WTC11 (cell line): ENCODE measurements around the gene SGPL1. TPM values are rescaled to one million over a fixed set of nuclear protein-coding genes. Genes with fewer than 3 reads are reported as not detected.

Experiments
- ATAC-seq: fragments of 200-7000 bp; cut with Tn5 transposase; 2 replicates; pipeline ENCODE4 v1.10.0; 2021; ENCODE audit warnings: mild to moderate bottlenecking, moderate library complexity
- CTCF ChIA-PET: fragments of 300-600 bp; sonication (Branson Sonifier 250); formaldehyde crosslinking; loops from one replicate; lab custom pipeline; 2021; ENCODE audit warnings: antibody characterized with exemption; lab: Charles Lee
- POLR2A ChIA-PET: fragments of 350-600 bp; sonication (Branson Sonifier 250); formaldehyde crosslinking; loops from one replicate; lab custom pipeline; 2021; ENCODE audit warnings: antibody characterized with exemption; lab: Charles Lee
- DNase-seq: peaks from one replicate; pipeline ENCODE4 v3.0.0; 2021; ENCODE audit warnings: low spot score
- H3K27ac Mint-ChIP-seq: 2 replicates; pipeline ENCODE4 v1.8.0; 2021; ENCODE audit warnings: mixed read lengths
- H3K27me3 Mint-ChIP-seq: 2 replicates; pipeline ENCODE4 v1.8.0; 2021; ENCODE audit warnings: low read depth, mild to moderate bottlenecking, moderate library complexity, mixed read lengths
- H3K36me3 Mint-ChIP-seq: 2 replicates; pipeline ENCODE4 v1.8.0; 2021; ENCODE audit warnings: mixed read lengths
- H3K4me1 Mint-ChIP-seq: 2 replicates; pipeline ENCODE4 v1.8.0; 2022; ENCODE audit warnings: mixed read lengths
- H3K4me3 Mint-ChIP-seq: 2 replicates; pipeline ENCODE4 v1.8.0; 2021; ENCODE audit warnings: mild to moderate bottlenecking, moderate library complexity, mixed read lengths
- H3K9me3 Mint-ChIP-seq: 2 replicates; pipeline ENCODE4 v1.8.0; 2021; ENCODE audit warnings: mixed read lengths
- ELF4 ChIP-seq: sonication (generic); formaldehyde crosslinking; IDR thresholded peaks from 2 replicates; pipeline ENCODE4 v1.8.1; 2022; ENCODE audit warnings: low read depth, mild to moderate bottlenecking, moderate library complexity, missing genetic modification reagents
- ERG ChIP-seq: fragments of 250-450 bp; sonication (Bioruptor Pico); IDR thresholded peaks from 2 replicates; pipeline ENCODE4 v1.8.0; 2021; ENCODE audit warnings: mild to moderate bottlenecking
- ESRRA ChIP-seq: sonication (generic); formaldehyde crosslinking; IDR thresholded peaks from 2 replicates; pipeline ENCODE4 v1.8.1; 2022; ENCODE audit warnings: mild to moderate bottlenecking, missing genetic modification reagents, borderline replicate concordance
- GABPB1 ChIP-seq: sonication (generic); formaldehyde crosslinking; IDR thresholded peaks from 2 replicates; pipeline ENCODE4 v1.8.1; 2023; ENCODE audit warnings: mild to moderate bottlenecking, missing genetic modification reagents
- GRHL2 ChIP-seq: fragments of 250-450 bp; sonication (Bioruptor Pico); IDR thresholded peaks from 2 replicates; pipeline ENCODE4 v1.8.0; 2022; ENCODE audit warnings: mild to moderate bottlenecking, moderate library complexity; ENCODE audit not compliant: insufficient replicate concordance, severe bottlenecking
- NFE2L1 ChIP-seq: sonication (generic); formaldehyde crosslinking; IDR thresholded peaks from 2 replicates; pipeline ENCODE4 v1.8.1; 2023; ENCODE audit warnings: missing genetic modification reagents
- PRRX2 ChIP-seq: fragments of 250-450 bp; sonication (Bioruptor Pico); IDR thresholded peaks from 2 replicates; pipeline ENCODE4 v1.8.0; 2021; ENCODE audit warnings: mild to moderate bottlenecking
- SOX15 ChIP-seq: fragments of 250-450 bp; sonication (Bioruptor Pico); IDR thresholded peaks from 2 replicates; pipeline ENCODE4 v1.9.0; 2021; ENCODE audit warnings: mild to moderate bottlenecking
- TEAD1 ChIP-seq: sonication (generic); formaldehyde crosslinking; IDR thresholded peaks from 2 replicates; pipeline ENCODE4 v1.8.0; 2022; ENCODE audit warnings: mild to moderate bottlenecking, missing genetic modification reagents
- USF2 ChIP-seq: sonication (generic); formaldehyde crosslinking; IDR thresholded peaks from 2 replicates; pipeline ENCODE4 v1.8.1; 2023; ENCODE audit warnings: mild to moderate bottlenecking, missing genetic modification reagents, moderate library complexity
- ZNF232 ChIP-seq: sonication (generic); formaldehyde crosslinking; IDR thresholded peaks from 2 replicates; pipeline ENCODE4 v1.8.0; 2022; ENCODE audit warnings: mild to moderate bottlenecking, missing genetic modification reagents
- ZNF317 ChIP-seq: sonication (generic); formaldehyde crosslinking; IDR thresholded peaks from 2 replicates; pipeline ENCODE4 v1.8.1; 2023; ENCODE audit warnings: low read depth, mild to moderate bottlenecking, moderate library complexity, missing genetic modification reagents, borderline replicate concordance
- ZNF416 ChIP-seq: fragments of 250-450 bp; sonication (Bioruptor Pico); IDR thresholded peaks from 2 replicates; pipeline ENCODE4 v1.9.0; 2021; ENCODE audit warnings: mild to moderate bottlenecking, inconsistent platforms
- ZNF423 ChIP-seq: fragments of 250-450 bp; sonication (Bioruptor Pico); IDR thresholded peaks from 2 replicates; pipeline ENCODE4 v2.1.2; 2022; ENCODE audit warnings: mild to moderate bottlenecking, moderate library complexity
- ZNF671 ChIP-seq: fragments of 250-450 bp; sonication (Bioruptor Pico); IDR thresholded peaks from 2 replicates; pipeline ENCODE4 v1.8.0; 2021; ENCODE audit warnings: mild to moderate bottlenecking
- total RNA-seq: library from RNA; stranded (reverse); gene quantifications from 3 replicates; pipeline ENCODE4 v1.2.3, GENCODE V29; 2021
- TF ChIP-seq, protein P1 (sequence below): sonication (generic); formaldehyde crosslinking; IDR thresholded peaks from 2 replicates; pipeline ENCODE4 v1.8.1; 2022; ENCODE audit warnings: low read depth, missing genetic modification reagents, borderline replicate concordance
- TF ChIP-seq, protein P2 (sequence below): fragments of 200-600 bp; IDR thresholded peaks from 2 replicates; pipeline ENCODE4 v1.8.0; 2022; ENCODE audit warnings: antibody characterized with exemption
- TF ChIP-seq, protein P3 (sequence below): fragments of 250-450 bp; sonication (Bioruptor Pico); IDR thresholded peaks from 2 replicates; pipeline ENCODE4 v2.1.2; 2022; ENCODE audit warnings: mild to moderate bottlenecking, moderate library complexity

Gene SGPL1
- total RNA-seq, 1 experiment from 2014 or later = 44.6 TPM

DNA sequence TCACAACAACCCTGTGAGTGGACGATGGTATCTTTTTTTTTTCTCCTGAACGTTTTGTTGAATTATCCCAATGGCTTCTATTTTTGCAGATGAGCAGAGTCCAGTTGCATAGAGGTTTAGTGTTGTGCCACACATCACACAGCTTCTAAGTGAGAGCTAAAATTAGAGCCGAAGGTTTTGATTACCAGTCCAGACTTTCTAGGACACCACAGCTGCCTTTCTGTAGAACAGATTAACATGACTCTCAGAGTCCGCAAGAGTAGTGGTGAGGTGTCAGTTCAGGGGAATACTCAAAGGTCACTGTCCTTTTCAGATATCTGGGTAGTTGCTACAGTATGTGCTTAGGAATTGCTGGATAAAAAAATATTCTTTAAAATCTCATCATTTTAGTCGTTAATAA, 13.8 kb downstream of the SGPL1 start:
- DNase-seq (no peak), ATAC-seq (no peak)
- Mint-ChIP-seq H3K27ac (no peak overlapping the region), H3K4me3 (no peak overlapping the region), H3K27me3 (no peaks in the 10 kb centered on the region), H3K36me3 (peaks cover 13% of the 10 kb centered on the region), H3K9me3 (no peaks in the 10 kb centered on the region), H3K4me1 (0 out of 2 replicates have a peak, but pooled peaks cover 4% of the 10 kb centered on the region)
- TF ChIP-seq ZNF317 (CRISPR knock-in tag) (no peak), ESRRA (no peak), USF2 (CRISPR knock-in tag) (no peak), SOX15 (CRISPR knock-in tag) (no peak), ERG (CRISPR knock-in tag) (no peak), TEAD1 (CRISPR knock-in tag) (no peak), PRRX2 (CRISPR knock-in tag) (no peak), GABPB1 (CRISPR knock-in tag) (no peak), ZNF671 (no peak)
- TF ChIP-seq, protein P1, sequence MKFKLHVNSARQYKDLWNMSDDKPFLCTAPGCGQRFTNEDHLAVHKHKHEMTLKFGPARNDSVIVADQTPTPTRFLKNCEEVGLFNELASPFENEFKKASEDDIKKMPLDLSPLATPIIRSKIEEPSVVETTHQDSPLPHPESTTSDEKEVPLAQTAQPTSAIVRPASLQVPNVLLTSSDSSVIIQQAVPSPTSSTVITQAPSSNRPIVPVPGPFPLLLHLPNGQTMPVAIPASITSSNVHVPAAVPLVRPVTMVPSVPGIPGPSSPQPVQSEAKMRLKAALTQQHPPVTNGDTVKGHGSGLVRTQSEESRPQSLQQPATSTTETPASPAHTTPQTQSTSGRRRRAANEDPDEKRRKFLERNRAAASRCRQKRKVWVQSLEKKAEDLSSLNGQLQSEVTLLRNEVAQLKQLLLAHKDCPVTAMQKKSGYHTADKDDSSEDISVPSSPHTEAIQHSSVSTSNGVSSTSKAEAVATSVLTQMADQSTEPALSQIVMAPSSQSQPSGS (CRISPR knock-in tag) = no peak
- TF ChIP-seq, protein P2, sequence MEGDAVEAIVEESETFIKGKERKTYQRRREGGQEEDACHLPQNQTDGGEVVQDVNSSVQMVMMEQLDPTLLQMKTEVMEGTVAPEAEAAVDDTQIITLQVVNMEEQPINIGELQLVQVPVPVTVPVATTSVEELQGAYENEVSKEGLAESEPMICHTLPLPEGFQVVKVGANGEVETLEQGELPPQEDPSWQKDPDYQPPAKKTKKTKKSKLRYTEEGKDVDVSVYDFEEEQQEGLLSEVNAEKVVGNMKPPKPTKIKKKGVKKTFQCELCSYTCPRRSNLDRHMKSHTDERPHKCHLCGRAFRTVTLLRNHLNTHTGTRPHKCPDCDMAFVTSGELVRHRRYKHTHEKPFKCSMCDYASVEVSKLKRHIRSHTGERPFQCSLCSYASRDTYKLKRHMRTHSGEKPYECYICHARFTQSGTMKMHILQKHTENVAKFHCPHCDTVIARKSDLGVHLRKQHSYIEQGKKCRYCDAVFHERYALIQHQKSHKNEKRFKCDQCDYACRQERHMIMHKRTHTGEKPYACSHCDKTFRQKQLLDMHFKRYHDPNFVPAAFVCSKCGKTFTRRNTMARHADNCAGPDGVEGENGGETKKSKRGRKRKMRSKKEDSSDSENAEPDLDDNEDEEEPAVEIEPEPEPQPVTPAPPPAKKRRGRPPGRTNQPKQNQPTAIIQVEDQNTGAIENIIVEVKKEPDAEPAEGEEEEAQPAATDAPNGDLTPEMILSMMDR = no peak
- TF ChIP-seq, protein P3, sequence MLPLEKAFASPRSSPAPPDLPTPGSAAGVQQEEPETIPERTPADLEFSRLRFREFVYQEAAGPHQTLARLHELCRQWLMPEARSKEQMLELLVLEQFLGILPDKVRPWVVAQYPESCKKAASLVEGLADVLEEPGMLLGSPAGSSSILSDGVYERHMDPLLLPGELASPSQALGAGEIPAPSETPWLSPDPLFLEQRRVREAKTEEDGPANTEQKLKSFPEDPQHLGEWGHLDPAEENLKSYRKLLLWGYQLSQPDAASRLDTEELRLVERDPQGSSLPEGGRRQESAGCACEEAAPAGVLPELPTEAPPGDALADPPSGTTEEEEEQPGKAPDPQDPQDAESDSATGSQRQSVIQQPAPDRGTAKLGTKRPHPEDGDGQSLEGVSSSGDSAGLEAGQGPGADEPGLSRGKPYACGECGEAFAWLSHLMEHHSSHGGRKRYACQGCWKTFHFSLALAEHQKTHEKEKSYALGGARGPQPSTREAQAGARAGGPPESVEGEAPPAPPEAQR = no peak
- ChIA-PET POLR2A (no interaction called here), CTCF (no interaction called here)

GRCh38 chr10:70830164-70830563, 14.4 kb downstream of the SGPL1 start:
- Mint-ChIP-seq H3K4me1 (0 out of 2 replicates have a peak, but pooled peaks cover 4% of the 10 kb centered on the region), H3K27ac (no peak overlapping the region), H3K36me3 (peaks cover 15% of the 10 kb centered on the region), H3K4me3 (no peak overlapping the region), H3K9me3 (no peaks in the 10 kb centered on the region)
- POLR2A ChIA-PET = no interaction called here
- no peak for DNase-seq
- CTCF ChIA-PET = no interaction called here
- no peak for ATAC-seq
- no peak for TF ChIP-seq ELF4 (CRISPR knock-in tag)
- TF ChIP-seq ZNF423 (CRISPR knock-in tag) = no peak
- TF ChIP-seq ZNF416 (CRISPR knock-in tag) = no peak
- TF ChIP-seq NFE2L1 (CRISPR knock-in tag) = no peak
- TF ChIP-seq PRRX2 (CRISPR knock-in tag) = no peak
- no peak for TF ChIP-seq GRHL2 (CRISPR knock-in tag)
- TF ChIP-seq ZNF232 (CRISPR knock-in tag) = no peak
- TF ChIP-seq, all 79 proteins: peak for 0
- H3K27me3 Mint-ChIP-seq = no peaks in the 10 kb centered on the region
